Sigmoid colon (tissue), 7 donors: ENCODE results near the gene AKAP8. TPM values are rescaled to one million over a fixed set of nuclear protein-coding genes. Genes with fewer than 3 reads are reported as not detected.
A peak's percentile ranks its signal among the peaks of the same experiment; 100 is the strongest.
"Not testable (repeated sequence)": the region's sequence is repeated elsewhere in the genome, so short reads cannot be mapped to it uniquely, and the experiment has no call there.

Source experiments
- DNase-seq: peaks from one replicate; pipeline ENCODE4 v3.0.0-alpha.2; 2019
- H3K27ac ChIP-seq, 4 donors: fragments of 200-600 bp; sonication (generic); one replicate each; pipeline ENCODE4 v1.5.1; 2016 to 2019; ENCODE audit warnings: mild to moderate bottlenecking in 1 of 4
- H3K27me3 ChIP-seq, 3 donors: fragments of 200-600 bp; sonication (generic); one replicate each; pipeline ENCODE4 v1.5.1; 2019; ENCODE audit warnings: mild to moderate bottlenecking in 1 of 3
- H3K36me3 ChIP-seq, 4 donors: fragments of 200-600 bp; sonication (generic); one replicate each; pipeline ENCODE4 v1.5.1; 2016 to 2019
- H3K4me1 ChIP-seq, 4 donors: fragments of 200-600 bp; sonication (generic); one replicate each; pipeline ENCODE4 v1.5.1; 2017 to 2019
- H3K4me3 ChIP-seq, 4 donors: fragments of 200-600 bp; sonication (generic); one replicate each; pipeline ENCODE4 v1.5.1; 2017 to 2019; ENCODE audit warnings: mild to moderate bottlenecking in 2 of 4, moderate library complexity in 1 of 4
- H3K9me3 ChIP-seq, 4 donors: fragments of 200-600 bp in 3 of 4; sonication (generic) in 3 of 4; one replicate each; pipeline versions ENCODE4 v1.5.1 to v1.6.1; 2013 to 2019
- CTCF ChIP-seq, 4 experiments: fragments of 450-650 bp in 3 of 4; fragments of 200-600 bp in 1 of 4; IDR thresholded peaks; one replicate each; pipeline ENCODE4 v1.5.1; 2016 to 2019; ENCODE audit warnings: antibody characterized with exemption in 4 of 4, mild to moderate bottlenecking in 3 of 4, moderate library complexity in 2 of 4
- EP300 ChIP-seq, 4 donors: sonication (generic); formaldehyde crosslinking; IDR thresholded peaks; one replicate each; pipeline ENCODE4 v1.6.1; 2017; ENCODE audit warnings: antibody characterized with exemption in 4 of 4
- POLR2A ChIP-seq, 2 donors: fragments of 450-650 bp; IDR thresholded peaks; one replicate each; pipeline ENCODE4 v1.6.1; 2016; ENCODE audit warnings: antibody characterized with exemption in 2 of 2, mild to moderate bottlenecking in 2 of 2, moderate library complexity in 2 of 2
- POLR2AphosphoS5 ChIP-seq, 4 donors: sonication (generic); formaldehyde crosslinking; IDR thresholded peaks; one replicate each; pipeline ENCODE4 v1.6.1; 2017; ENCODE audit warnings: antibody characterized with exemption in 4 of 4
- WGBS, 2 donors: extraction: QIAGEN DNeasy Blood & Tissue Kit; methylation state at CpG; one replicate each; pipeline ENCODE4 v1.1.7; 2013; 5-methylcytosine and 5-hydroxymethylcytosine counted together
- intact Hi-C: fragments of 100-400 bp; cut with DNase I; formaldehyde crosslinking; loops from one replicate; pipeline ENCODE4 v1.15.1; 2023
- polyA plus RNA-seq, 3 donors: library from polyadenylated mRNA; stranded (reverse); fragments of 200-250 nt; gene quantifications; one replicate each; pipeline ENCODE4 v1.2.3, GENCODE V29; 2013
- total RNA-seq, 4 donors: library from RNA; depleted of rRNA; stranded (reverse); fragments of >200 nt; gene quantifications; one replicate each; pipeline ENCODE4 v1.1.0, GENCODE V29; 2016
- donor health status: healthy with polysubstance abuse.
- donor health status: Bipolar disorder and iron deficiency.
- donor health status: healthy.

The AKAP8 gene
- total and polyA plus RNA-seq, 7 donors = 11.4 to 43.8 (median 19.8) TPM

GRCh38 chr19:15418579-15419412 is 39.2 kb upstream of the AKAP8 start, which contains the start of gene AKAP8L:
Gene AKAP8L, minus strand, starts transcription at chr19:15418988. Its CDS starts 65 bp downstream, at chr19:15418923.
- peak; percentile 100 for DNase-seq
- peak within 1 kb of the TSS; percentile 73 to 81 (median 78) for H3K4me3 ChIP-seq
- WGBS, 2 donors = 0 to 1% methylated on average over 61 of the region's 61 CpGs
- no peaks in the 10 kb centered on the region for H3K27me3 ChIP-seq
- intact Hi-C loops = loop anchor here (1.0 to 5.0 kb wide), 4 partner anchors 14 to 86 kb away; partner anchors contain the start of genes AKAP8, BRD4 and WIZ
- peak within 1 kb of the TSS; percentile 85 to 94 (median 90) for H3K27ac ChIP-seq
- peaks cover 14 to 32% (median 17%) of the 10 kb centered on the region in 4 donors for H3K36me3 ChIP-seq
- H3K9me3 ChIP-seq = peaks cover 0 to 2% (median 0%) of the 10 kb centered on the region in 4 donors
- peaks cover 0 to 48% (median 42%) of the 10 kb centered on the region in 4 donors for H3K4me1 ChIP-seq
- peak; percentile 94 to 95 for TF ChIP-seq POLR2A (IDR thresholded peaks at IDR 0.05)
- no peak for TF ChIP-seq EP300 (IDR thresholded peaks at IDR 0.05)
- TF ChIP-seq POLR2AphosphoS5 (IDR thresholded peaks at IDR 0.05) = peak; percentile 97 to 99 (median 98)
- peak; percentile 43 to 50 (median 46) for TF ChIP-seq CTCF (IDR thresholded peaks at IDR 0.05)

DNA sequence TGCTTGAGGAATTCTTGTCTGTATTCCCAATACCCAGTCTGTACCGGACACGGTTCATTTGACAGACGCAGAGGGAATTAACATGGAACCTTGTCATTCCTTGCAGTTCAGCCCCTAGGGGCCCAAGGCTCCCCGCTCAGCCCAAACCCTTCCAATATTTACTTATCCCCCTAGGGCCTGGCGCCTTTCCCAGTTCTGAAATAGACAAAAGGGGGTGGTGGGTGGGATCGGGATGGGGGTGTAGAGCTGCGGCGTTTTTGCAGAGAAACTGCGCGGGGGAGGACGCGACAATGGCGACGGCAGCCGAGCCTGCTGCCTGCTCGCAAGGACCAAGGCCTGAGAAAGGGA is 38.6 kb upstream of the AKAP8 start:
- Histone ChIP-seq H3K27ac (peak overlapping the region; percentile 85 to 94 (median 90)), H3K9me3 (peaks cover 0 to 2% (median 0%) of the 10 kb centered on the region in 4 donors), H3K27me3 (no peaks in the 10 kb centered on the region), H3K4me3 (peak overlapping the region; percentile 73 to 81 (median 78)), H3K36me3 (peaks cover 8 to 26% (median 11%) of the 10 kb centered on the region in 4 donors), H3K4me1 (peaks cover 0 to 54% (median 48%) of the 10 kb centered on the region in 4 donors)
- TF ChIP-seq CTCF (IDR thresholded peaks at IDR 0.05) = no peak
- no peak for TF ChIP-seq EP300 (IDR thresholded peaks at IDR 0.05)
- TF ChIP-seq POLR2A (IDR thresholded peaks at IDR 0.05) = no peak
- no peak for TF ChIP-seq POLR2AphosphoS5 (IDR thresholded peaks at IDR 0.05)
- WGBS, 2 donors = 0 to 1% methylated on average over 16 of the region's 16 CpGs
- DNase-seq = peak; percentile 78
- intact Hi-C loops = loop anchor here (1.0 to 5.0 kb wide), 3 partner anchors 31 to 86 kb away; partner anchors contain the start of genes AKAP8, BRD4 and WIZ

- intact Hi-C loops = loop anchor here (1.0 to 5.0 kb wide), 3 partner anchors 31 to 85 kb away; partner anchors contain the start of genes AKAP8, BRD4 and WIZ
- Histone ChIP-seq H3K4me3 (peak overlapping the region; percentile 73 to 81 (median 78)), H3K9me3 (no peaks in the 10 kb centered on the region), H3K27me3 (no peaks in the 10 kb centered on the region), H3K4me1 (peaks cover 0 to 59% (median 53%) of the 10 kb centered on the region in 4 donors), H3K27ac (peak overlapping the region; percentile 85 to 94 (median 90)), H3K36me3 (peaks cover 3 to 21% (median 6%) of the 10 kb centered on the region in 4 donors)
- no peak for DNase-seq
- 5 to 18% methylated on average over 9 of the region's 9 CpGs for WGBS, 2 donors
- no peak for TF ChIP-seq POLR2AphosphoS5 (IDR thresholded peaks at IDR 0.05)
- no peak for TF ChIP-seq EP300 (IDR thresholded peaks at IDR 0.05)
- no peak for TF ChIP-seq POLR2A (IDR thresholded peaks at IDR 0.05)
- TF ChIP-seq CTCF (IDR thresholded peaks at IDR 0.05) = no peak
Observed at GRCh38 chr19:15417699-15418098, 38.1 kb upstream of the AKAP8 start.

DNA sequence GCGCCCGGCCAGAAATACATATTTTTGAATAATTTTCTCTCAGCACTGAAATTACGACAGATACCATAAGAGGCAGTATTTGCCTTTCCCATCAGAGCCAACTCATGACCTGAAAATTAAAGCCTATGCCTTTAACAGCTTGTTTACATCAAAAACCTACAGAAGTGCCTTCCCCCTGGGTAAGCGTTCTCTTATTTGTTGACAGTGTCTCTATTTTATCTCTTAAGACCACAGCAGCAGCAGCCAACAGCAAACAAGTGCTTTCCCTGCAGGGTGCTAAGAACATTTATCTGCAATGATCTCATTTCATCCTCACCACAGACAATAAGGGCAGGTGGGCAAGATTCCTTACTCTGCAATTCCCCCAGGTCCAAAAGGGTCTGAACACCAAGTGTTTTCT is 33.2 kb upstream of the AKAP8 start:
- intact Hi-C loops = no loop called here
- Histone ChIP-seq H3K4me3 (no peak overlapping the region), H3K36me3 (peaks cover 0 to 33% (median 3%) of the 10 kb centered on the region in 4 donors), H3K27ac (peak overlapping the region; percentile 34 to 65 (median 50)), H3K9me3 (no peaks in the 10 kb centered on the region), H3K27me3 (no peaks in the 10 kb centered on the region), H3K4me1 (peaks cover 0 to 88% (median 85%) of the 10 kb centered on the region in 4 donors)
- 73 to 81% methylated on average over 4 of the region's 4 CpGs for WGBS, 2 donors
- no peak for DNase-seq
- no peak for TF ChIP-seq CTCF (IDR thresholded peaks at IDR 0.05)
- no peak for TF ChIP-seq POLR2AphosphoS5 (IDR thresholded peaks at IDR 0.05)
- TF ChIP-seq POLR2A (IDR thresholded peaks at IDR 0.05) = no peak
- no peak for TF ChIP-seq EP300 (IDR thresholded peaks at IDR 0.05)

DNA sequence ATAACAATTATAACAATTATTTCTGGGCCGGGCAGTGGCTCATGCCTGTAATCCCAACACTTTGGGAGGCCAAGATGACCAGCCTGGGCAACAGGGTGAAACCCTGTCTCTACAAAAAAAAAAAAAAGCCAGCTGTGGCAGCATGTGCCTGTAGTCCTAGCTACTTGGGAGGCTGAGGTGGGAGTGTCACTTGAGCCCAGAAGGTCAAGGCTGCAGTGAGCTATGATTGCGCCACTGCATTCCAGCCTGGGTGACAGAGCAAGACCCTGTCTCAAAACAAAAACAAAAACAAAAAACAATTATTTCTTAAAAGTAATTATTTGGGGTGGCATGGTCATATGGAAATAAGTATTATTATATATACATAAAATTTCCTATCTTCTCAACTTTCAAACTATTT is 31.8 kb upstream of the AKAP8 start:
- intact Hi-C loops, H3K4me3 ChIP-seq, DNase-seq, H3K9me3 ChIP-seq, H3K27me3 ChIP-seq: not testable (repeated sequence)
- peaks cover 0 to 37% (median 3%) of the 10 kb centered on the region in 4 donors for H3K36me3 ChIP-seq
- H3K27ac ChIP-seq = peak overlapping the region in 3 of 4 donors; percentile 34 to 39 (median 37)
- 87 to 88% methylated on average over 2 of the region's 2 CpGs for WGBS, 2 donors
- H3K4me1 ChIP-seq = peaks cover 0 to 87% (median 81%) of the 10 kb centered on the region in 4 donors
